ENCODE data around the gene LSM3.

- no peak for TF ChIP-seq AFF4 (CRISPR knock-in tag; IDR thresholded peaks at IDR 0.05)
- no peak for TF ChIP-seq NR2F6 (CRISPR knock-in tag; IDR thresholded peaks at IDR 0.05)
- no peak for TF ChIP-seq FOXK1 (CRISPR knock-in tag; IDR thresholded peaks at IDR 0.05; ENCODE audit: borderline replicate concordance)
- TF ChIP-seq ZNF785 (CRISPR knock-in tag; IDR thresholded peaks at IDR 0.05) = no peak
- no peak for TF ChIP-seq BRD9 (IDR thresholded peaks at IDR 0.05; ENCODE audit: low read depth, partially characterized antibody)
- no peak for TF ChIP-seq CTCF (IDR thresholded peaks at IDR 0.05 in 2 of 3, conservative IDR thresholded peaks at IDR 0.05 in 1 of 3; ENCODE audit: insufficient read depth in 2 of 3, low read depth in 1 of 3, low read length in 3 of 3)
- TF ChIP-seq ZNF778 (CRISPR knock-in tag; IDR thresholded peaks at IDR 0.05) = no peak
Measured at GRCh38 chr3:14157951-14158350, 20.7 kb upstream of the LSM3 start.

All from K562 (cell line).